Raji (cell line): ENCODE data around the gene GET4.

Source experiments
- POLR2A ChIP-seq: IDR thresholded peaks from 2 replicates; pipeline ENCODE4 v1.6.1; 2011; ENCODE audit warnings: low read depth, low read length, control low read depth; ENCODE audit not compliant: insufficient read depth

Gene GET4

GRCh38 chr7:860149-860548 lies 16.2 kb upstream of the GET4 start:
- no peak for TF ChIP-seq POLR2A

- TF ChIP-seq POLR2A: no peak
These were observed 15.1 kb upstream of the GET4 start for GRCh38 chr7:861222-861621.

- TF ChIP-seq POLR2A: no peak
These were observed 14.2 kb upstream of the GET4 start for GRCh38 chr7:862157-862556.

- no peak for TF ChIP-seq POLR2A
These were observed 13.2 kb upstream of the GET4 start for GRCh38 chr7:863106-863505.

- TF ChIP-seq POLR2A: no peak
These were observed 10.4 kb upstream of the GET4 start for GRCh38 chr7:865921-866320.

- TF ChIP-seq POLR2A: no peak
These were observed 9.4 kb upstream of the GET4 start for GRCh38 chr7:867001-867405.

GRCh38 chr7:867406-868188 lies 8.8 kb upstream of the GET4 start:
- no peak for TF ChIP-seq POLR2A

- TF ChIP-seq POLR2A: no peak
These were observed 8.2 kb upstream of the GET4 start for GRCh38 chr7:868189-868486.

GRCh38 chr7:869348-869747 lies 7.0 kb upstream of the GET4 start:
- no peak for TF ChIP-seq POLR2A

GRCh38 chr7:871900-872537 lies 4.3 kb upstream of the GET4 start:
- no peak for TF ChIP-seq POLR2A

GRCh38 chr7:873367-874002 lies 2.9 kb upstream of the GET4 start:
- 0 out of 2 replicates have a peak, but pooled peaks have one; percentile 36 for TF ChIP-seq POLR2A

- TF ChIP-seq POLR2A: no peak
These were observed 2.2 kb upstream of the GET4 start for GRCh38 chr7:874031-874749.

- no peak for TF ChIP-seq POLR2A
These were observed 1.3 kb upstream of the GET4 start for GRCh38 chr7:875051-875450.

GRCh38 chr7:875476-876076 lies 778 bp upstream of the GET4 start:
- TF ChIP-seq POLR2A: no peak

- TF ChIP-seq POLR2A: no peak
These were observed 588 bp downstream of the GET4 start for GRCh38 chr7:876972-877311.
